Measurements from ENCODE around the gene HES3.

Gene HES3

GRCh38 chr1:6234502-6235295 lies 9.3 kb upstream of the HES3 start:
- Mint-ChIP-seq H3K36me3 (peaks cover 10% of the 10 kb centered on the region), H3K4me3 (peak overlapping the region; percentile 92), H3K27ac (peak overlapping the region; percentile 81), H3K27me3 (peaks cover 6% of the 10 kb centered on the region), H3K9me3 (no peaks in the 10 kb centered on the region), H3K4me1 (peaks cover 3% of the 10 kb centered on the region)
- DNase-seq (ENCODE audit: low spot score in 2 of 2): no peak
- ATAC-seq (ENCODE audit: low read depth): no peak

- H3K27me3 Mint-ChIP-seq: peaks cover 6% of the 10 kb centered on the region
Observed at GRCh38 chr1:6235296-6235677, 8.7 kb upstream of the HES3 start.

GRCh38 chr1:6237093-6237492 lies 6.9 kb upstream of the HES3 start:
- no peaks in the 10 kb centered on the region for H3K9me3 Mint-ChIP-seq
- no peak for ATAC-seq (ENCODE audit: low read depth)
- H3K27me3 Mint-ChIP-seq: peaks cover 13% of the 10 kb centered on the region
- H3K4me1 Mint-ChIP-seq: peaks cover 10% of the 10 kb centered on the region
- DNase-seq (ENCODE audit: low spot score in 2 of 2): no peak
- peak overlapping the region; percentile 24 for H3K4me3 Mint-ChIP-seq
- no peak overlapping the region for H3K27ac Mint-ChIP-seq
- H3K36me3 Mint-ChIP-seq: peaks cover 6% of the 10 kb centered on the region

More at GRCh38 chr1:6235296-6235677, 8.7 kb upstream of the HES3 start:
- DNase-seq (ENCODE audit: low spot score in 2 of 2): no peak
- peaks cover 10% of the 10 kb centered on the region for H3K36me3 Mint-ChIP-seq
- peak overlapping the region; percentile 92 for H3K4me3 Mint-ChIP-seq
- peak overlapping the region; percentile 81 for H3K27ac Mint-ChIP-seq
- H3K4me1 Mint-ChIP-seq: peaks cover 3% of the 10 kb centered on the region
- peak; percentile 13 for ATAC-seq (ENCODE audit: low read depth)
- H3K9me3 Mint-ChIP-seq: no peaks in the 10 kb centered on the region

DNA sequence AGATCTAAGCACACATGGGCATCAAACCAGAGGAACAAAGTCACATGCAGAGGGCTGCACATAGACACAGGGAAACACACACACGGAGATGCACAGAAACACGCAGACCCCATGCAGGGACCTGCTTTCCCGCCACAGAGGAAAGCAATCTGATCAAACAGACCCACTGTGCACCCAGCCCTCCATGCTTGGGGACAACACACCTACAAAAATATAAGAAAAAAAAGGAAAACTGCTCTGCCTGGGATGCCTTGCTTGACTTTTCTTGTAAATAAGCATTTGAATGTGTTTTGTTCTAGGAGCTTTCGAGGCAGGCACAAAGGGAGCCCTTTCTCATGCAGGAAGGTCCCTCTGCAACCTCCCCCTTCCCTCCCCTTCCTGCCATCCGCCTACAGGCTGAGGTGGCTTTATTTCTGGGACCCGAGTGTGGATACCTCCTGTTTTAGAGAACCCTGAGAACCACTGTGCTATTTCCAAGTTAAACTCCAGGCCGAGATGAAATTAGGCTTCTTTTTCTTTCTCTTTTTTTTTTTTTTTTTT lies 4.7 kb upstream of the HES3 start:
- H3K4me3 Mint-ChIP-seq: no peak overlapping the region
- no peak overlapping the region for H3K27ac Mint-ChIP-seq
- no peaks in the 10 kb centered on the region for H3K36me3 Mint-ChIP-seq
- peaks cover 19% of the 10 kb centered on the region for H3K27me3 Mint-ChIP-seq
- H3K4me1 Mint-ChIP-seq: peaks cover 10% of the 10 kb centered on the region
- no peaks in the 10 kb centered on the region for H3K9me3 Mint-ChIP-seq
- DNase-seq (ENCODE audit: low spot score in 2 of 2) (no peak), ATAC-seq (ENCODE audit: low read depth) (no peak)

DNA sequence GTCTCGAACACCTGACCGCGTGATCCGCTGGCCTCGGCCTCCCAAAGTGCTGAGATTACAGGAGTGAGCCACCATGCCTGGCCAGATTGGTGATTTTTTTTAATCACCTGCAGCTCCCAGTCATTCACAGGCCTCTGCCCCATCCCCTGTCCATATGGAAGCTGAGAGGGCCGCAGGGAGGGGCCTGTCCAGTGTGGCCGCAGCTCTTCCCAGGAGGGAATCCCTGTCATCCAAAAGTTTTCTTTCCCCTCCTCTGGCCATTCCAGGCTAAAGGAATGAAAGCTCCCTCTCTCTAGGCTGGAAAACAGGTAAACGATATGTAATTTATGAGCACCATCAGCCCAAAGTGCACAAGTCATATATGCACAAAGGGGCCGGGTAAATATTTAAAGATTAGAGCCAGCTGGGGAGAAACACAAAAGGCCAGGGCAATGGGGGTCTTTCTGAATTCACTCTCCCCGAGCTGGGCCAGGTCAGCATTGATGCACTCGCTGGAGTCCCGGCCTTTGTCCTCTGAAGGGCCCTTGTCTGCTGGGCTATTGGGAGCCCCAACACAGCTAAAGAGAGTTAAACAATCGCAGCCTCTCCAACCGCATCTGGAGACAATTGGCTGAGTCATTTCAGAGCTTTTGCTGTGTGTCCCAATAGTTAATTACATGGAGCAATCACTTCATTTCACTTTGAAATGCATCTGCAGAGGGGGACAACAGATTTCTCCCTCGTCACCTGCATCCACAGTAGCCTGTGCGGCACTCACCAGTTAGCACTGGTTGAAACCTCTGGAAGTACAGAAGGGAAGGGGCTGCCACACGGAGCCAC lies 3.8 kb upstream of the HES3 start:
- Mint-ChIP-seq H3K4me3 (no peak overlapping the region), H3K27ac (no peak overlapping the region), H3K27me3 (peaks cover 21% of the 10 kb centered on the region), H3K36me3 (no peaks in the 10 kb centered on the region), H3K4me1 (peaks cover 7% of the 10 kb centered on the region), H3K9me3 (no peaks in the 10 kb centered on the region)
- DNase-seq (ENCODE audit: low spot score in 2 of 2) (no peak), ATAC-seq (ENCODE audit: low read depth) (no peak)

GRCh38 chr1:6241107-6241886 lies 2.7 kb upstream of the HES3 start:
- Mint-ChIP-seq H3K4me3 (peak overlapping the region; percentile 18), H3K36me3 (no peaks in the 10 kb centered on the region), H3K27ac (peak overlapping the region; percentile 12), H3K9me3 (no peaks in the 10 kb centered on the region), H3K27me3 (peaks cover 21% of the 10 kb centered on the region), H3K4me1 (peaks cover 7% of the 10 kb centered on the region)
- no peak for ATAC-seq (ENCODE audit: low read depth)
- no peak for DNase-seq (ENCODE audit: low spot score in 2 of 2)

GRCh38 chr1:6241887-6242740 lies 1.9 kb upstream of the HES3 start:
- ATAC-seq (ENCODE audit: low read depth): no peak
- Mint-ChIP-seq H3K27me3 (peaks cover 26% of the 10 kb centered on the region), H3K4me1 (peaks cover 10% of the 10 kb centered on the region), H3K9me3 (no peaks in the 10 kb centered on the region), H3K4me3 (no peak overlapping the region), H3K36me3 (no peaks in the 10 kb centered on the region), H3K27ac (peak overlapping the region; percentile 12)
- no peak for DNase-seq (ENCODE audit: low spot score in 2 of 2)

- peaks cover 30% of the 10 kb centered on the region for H3K27me3 Mint-ChIP-seq
- no peak for DNase-seq (ENCODE audit: low spot score in 2 of 2)
Observed at GRCh38 chr1:6243053-6243834, 735 bp upstream of the HES3 start.

DNA sequence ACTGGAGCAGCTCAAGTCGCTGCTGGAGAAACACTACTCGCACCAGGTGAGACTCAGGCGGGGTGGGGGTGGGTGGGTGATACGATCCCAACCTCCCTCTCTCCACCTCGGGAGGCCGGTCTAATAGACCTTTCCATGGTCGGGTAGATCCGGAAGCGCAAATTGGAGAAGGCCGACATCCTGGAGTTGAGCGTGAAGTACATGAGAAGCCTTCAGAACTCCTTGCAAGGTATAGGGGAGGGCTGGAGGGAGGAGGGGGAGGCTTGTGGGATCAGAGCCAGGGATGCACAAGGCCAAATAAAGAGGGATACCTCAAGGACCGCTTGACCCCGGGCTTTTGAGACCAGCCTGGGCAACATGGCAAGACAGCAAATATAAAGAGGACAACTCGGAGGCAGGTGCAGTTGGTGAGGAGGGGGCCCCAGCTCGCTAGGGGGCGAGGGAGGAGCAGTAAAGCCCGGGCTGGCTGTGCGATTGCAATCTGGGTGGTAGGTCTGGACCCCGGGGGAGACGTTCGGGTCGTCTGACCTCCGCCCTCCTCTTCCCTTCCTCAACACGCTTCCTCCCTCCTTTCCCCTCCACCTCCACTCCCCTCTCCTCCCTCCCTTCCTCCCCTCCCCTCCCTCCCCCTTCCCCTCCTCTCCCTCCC lies 546 bp downstream of the HES3 start:
- DNase-seq (ENCODE audit: low spot score in 2 of 2) (no peak), ATAC-seq (ENCODE audit: low read depth) (no peak)
- Mint-ChIP-seq H3K9me3 (no peaks in the 10 kb centered on the region), H3K4me1 (peaks cover 10% of the 10 kb centered on the region), H3K27ac (no peak overlapping the region), H3K4me3 (no peak overlapping the region), H3K27me3 (peaks cover 30% of the 10 kb centered on the region), H3K36me3 (no peaks in the 10 kb centered on the region)

More at GRCh38 chr1:6243053-6243834, 735 bp upstream of the HES3 start:
- Mint-ChIP-seq H3K9me3 (no peaks in the 10 kb centered on the region), H3K4me1 (peaks cover 10% of the 10 kb centered on the region), H3K27ac (no peak overlapping the region), H3K36me3 (no peaks in the 10 kb centered on the region), H3K4me3 (no peak overlapping the region)
- ATAC-seq (ENCODE audit: low read depth): no peak

DNA sequence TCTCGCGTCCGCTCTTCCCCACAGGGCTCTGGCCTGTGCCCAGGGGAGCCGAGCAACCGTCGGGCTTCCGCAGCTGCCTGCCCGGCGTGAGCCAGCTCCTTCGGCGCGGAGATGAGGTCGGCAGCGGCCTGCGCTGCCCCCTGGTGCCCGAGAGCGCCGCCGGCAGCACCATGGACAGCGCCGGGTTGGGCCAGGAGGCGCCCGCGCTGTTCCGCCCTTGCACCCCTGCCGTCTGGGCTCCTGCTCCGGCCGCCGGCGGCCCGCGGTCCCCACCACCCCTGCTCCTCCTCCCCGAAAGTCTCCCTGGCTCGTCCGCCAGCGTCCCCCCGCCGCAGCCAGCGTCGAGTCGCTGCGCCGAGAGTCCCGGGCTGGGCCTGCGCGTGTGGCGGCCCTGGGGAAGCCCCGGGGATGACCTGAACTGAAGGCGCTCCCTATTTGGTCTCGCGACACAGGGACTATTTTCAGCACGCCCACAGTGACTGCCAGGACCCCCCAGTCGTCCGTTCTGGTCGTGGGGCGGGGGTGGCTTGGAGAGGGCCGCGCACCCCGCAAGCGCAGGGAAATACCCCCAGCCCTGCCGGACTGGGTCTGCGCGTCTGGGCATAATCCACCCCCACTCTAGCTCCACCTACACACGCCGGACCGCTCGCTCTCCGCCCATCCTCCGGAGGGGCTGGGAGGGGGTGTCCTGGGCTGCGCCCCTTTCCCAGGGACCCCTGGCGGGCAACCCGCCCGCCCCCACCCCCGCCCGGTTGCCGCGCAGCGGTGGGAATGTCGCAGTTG lies 1.3 kb downstream of the HES3 start:
- peak; percentile 70 for ATAC-seq (ENCODE audit: low read depth)
- no peak overlapping the region for H3K27ac Mint-ChIP-seq
- no peaks in the 10 kb centered on the region for H3K36me3 Mint-ChIP-seq
- peaks cover 33% of the 10 kb centered on the region for H3K27me3 Mint-ChIP-seq
- peaks cover 10% of the 10 kb centered on the region for H3K4me1 Mint-ChIP-seq
- H3K4me3 Mint-ChIP-seq: no peak overlapping the region
- H3K9me3 Mint-ChIP-seq: no peaks in the 10 kb centered on the region
- DNase-seq (ENCODE audit: low spot score in 2 of 2): peak; percentile 78 to 82

DNA sequence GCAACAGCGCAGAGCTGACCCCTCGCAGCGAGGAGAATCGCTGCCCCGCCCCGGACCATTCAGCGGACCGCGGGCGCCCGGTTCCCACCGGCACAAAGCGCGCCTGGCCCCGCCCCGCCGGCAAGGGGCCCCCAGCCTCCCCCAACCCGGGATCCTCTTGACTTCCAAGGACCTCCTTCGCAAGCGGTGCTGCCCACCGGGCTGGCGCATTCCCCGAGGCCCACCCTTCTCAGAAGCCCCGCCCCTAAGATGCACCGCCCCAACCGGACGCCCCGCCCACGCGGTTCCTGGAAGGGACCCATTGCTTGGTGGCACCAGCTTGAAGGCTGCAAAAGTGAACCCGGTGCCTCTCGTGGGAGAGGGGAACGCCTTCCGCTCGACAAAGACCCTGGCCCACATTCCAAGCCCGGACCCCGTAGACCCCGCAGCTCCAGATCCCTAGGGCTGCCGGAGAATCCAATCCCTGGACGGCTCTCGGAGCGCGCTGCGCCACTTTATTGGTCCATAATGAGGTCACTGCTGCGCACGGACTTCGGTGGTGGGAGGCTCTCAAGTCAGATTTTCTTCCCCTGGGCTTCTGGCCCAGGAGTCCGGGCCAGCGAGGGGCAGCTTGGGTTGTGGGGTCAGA lies 2.0 kb downstream of the HES3 start:
- Mint-ChIP-seq H3K4me3 (no peak overlapping the region), H3K27ac (no peak overlapping the region), H3K36me3 (no peaks in the 10 kb centered on the region), H3K27me3 (peaks cover 36% of the 10 kb centered on the region), H3K9me3 (no peaks in the 10 kb centered on the region), H3K4me1 (peaks cover 10% of the 10 kb centered on the region)
- DNase-seq (ENCODE audit: low spot score in 2 of 2) (no peak), ATAC-seq (ENCODE audit: low read depth) (no peak)
